CD4-positive, alpha-beta T cell treated with Interleukin-15 for 4 hours (primary cell): ENCODE results near the gene CCDC201.
"Not testable (repeated sequence)": the region's sequence is repeated elsewhere in the genome, so short reads cannot be mapped to it uniquely, and the experiment has no call there.

Experiments
- DNase-seq: peaks from one replicate; pipeline ENCODE4 v3.0.0-alpha.2; 2020; ENCODE audit warnings: low spot score

CCDC201 gene

DNA sequence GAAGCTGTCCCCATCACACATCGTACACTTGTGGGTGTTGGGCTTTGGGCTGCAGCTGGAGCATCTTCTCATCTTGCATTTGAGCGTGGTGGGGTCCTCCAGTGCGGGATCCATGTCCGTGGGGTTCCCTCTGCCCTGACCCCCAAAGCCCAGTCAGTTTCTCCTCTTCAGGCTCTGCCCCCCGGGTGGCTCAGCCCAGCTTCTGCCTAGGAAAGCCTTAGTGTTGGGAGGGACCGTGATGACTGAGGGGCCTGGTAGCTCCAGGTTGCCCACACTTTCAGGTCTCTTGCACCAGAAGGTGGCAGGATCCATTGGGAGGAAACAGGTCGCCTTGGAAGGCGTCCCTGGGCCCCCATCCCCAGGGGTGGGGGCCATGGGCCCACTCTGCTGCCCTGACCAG, 55.9 kb downstream of the CCDC201 start:
- not testable (repeated sequence) for DNase-seq

- not testable (repeated sequence) for DNase-seq
Observed at GRCh38 chr7:45814216-45815118, 58.4 kb downstream of the CCDC201 start.

- not testable (repeated sequence) for DNase-seq
Observed at GRCh38 chr7:45813771-45814170, 59.1 kb downstream of the CCDC201 start.

DNA sequence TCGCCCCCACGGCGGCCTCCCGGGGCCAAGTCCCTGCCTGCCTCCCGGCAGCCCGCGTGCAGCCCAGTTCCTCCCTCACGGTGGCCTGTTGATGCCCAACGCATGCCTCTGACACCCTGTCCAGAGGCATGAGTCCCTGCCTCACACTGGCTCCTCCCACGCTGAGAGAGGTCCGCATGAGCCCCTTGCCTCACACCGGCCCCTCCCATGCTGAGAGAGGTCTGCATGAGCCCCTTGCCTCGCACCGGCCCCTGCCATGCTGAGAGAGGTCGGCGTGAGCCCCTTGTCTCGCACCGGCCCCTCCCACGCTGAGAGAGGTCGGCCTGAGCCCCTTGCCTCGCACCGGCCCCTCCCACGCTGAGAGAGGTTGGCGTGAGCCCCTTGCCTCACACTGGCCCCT, 59.9 kb downstream of the CCDC201 start:
- no peak for DNase-seq

GRCh38 chr7:45811652-45812234, 61.1 kb downstream of the CCDC201 start:
- DNase-seq = not testable (repeated sequence)

DNA sequence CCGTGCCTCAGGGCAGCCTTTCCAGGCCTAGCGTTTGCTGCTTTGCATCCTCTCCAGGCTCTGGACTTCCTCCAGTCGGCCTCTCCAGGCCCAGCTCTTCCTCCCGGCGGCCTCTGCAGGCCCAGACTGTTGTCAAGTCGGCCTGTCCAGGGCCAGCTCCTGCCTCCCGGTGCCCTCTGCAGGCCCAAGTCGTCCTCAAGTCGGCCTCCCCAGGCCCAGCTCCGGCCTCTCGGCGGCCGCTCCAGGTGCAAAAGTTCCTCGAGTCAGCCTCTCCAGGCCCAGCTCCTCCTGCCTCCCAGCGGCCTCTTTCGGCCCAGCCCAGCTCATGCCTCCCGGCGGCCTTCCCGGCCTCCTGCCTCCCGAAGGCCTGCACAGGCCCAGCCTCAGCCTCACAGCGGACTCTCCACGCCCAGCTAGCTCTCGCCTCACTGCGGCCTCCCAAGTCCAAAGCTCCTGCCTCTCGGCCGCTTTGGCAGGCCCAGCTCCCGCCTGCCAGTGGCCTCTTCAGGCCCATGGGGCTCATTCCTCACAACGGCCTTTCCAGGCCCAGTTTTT, 62.4 kb downstream of the CCDC201 start:
- not testable (repeated sequence) for DNase-seq
